H9 (cell line): ENCODE data around the gene POU2F2. TPM values are rescaled to one million over a fixed set of nuclear protein-coding genes. Genes with fewer than 3 reads are reported as not detected.

Source experiments
- DNase-seq: peaks from one replicate; pipeline ENCODE4 v3.0.0-alpha.2; 2017
- H2AFZ ChIP-seq: one replicate; pipeline ENCODE4 v1.6.1; 2013; ENCODE audit warnings: mild to moderate bottlenecking, low read length, control low read depth, moderate library complexity
- H2AK5ac ChIP-seq: 2 replicates; pipeline ENCODE4 v1.6.1; 2013; ENCODE audit warnings: low read length, control low read depth, mixed read lengths; ENCODE audit not compliant: insufficient read length
- H2BK120ac ChIP-seq: one replicate; pipeline ENCODE4 v1.6.1; 2013; ENCODE audit warnings: low read depth, mild to moderate bottlenecking, low read length, control low read depth, inconsistent platforms; ENCODE audit not compliant: poor library complexity, severe bottlenecking
- H2BK12ac ChIP-seq: 2 replicates; pipeline ENCODE4 v1.6.1; 2013; ENCODE audit warnings: low read length, control low read depth, mixed read lengths, low read depth; ENCODE audit not compliant: insufficient read length
- H2BK15ac ChIP-seq: 2 replicates; pipeline ENCODE4 v1.6.1; 2013; ENCODE audit warnings: low read depth, low read length, control low read depth
- H2BK20ac ChIP-seq: one replicate; pipeline ENCODE4 v1.6.1; 2013; ENCODE audit warnings: low read depth, mild to moderate bottlenecking, low read length, control low read depth, inconsistent platforms; ENCODE audit not compliant: poor library complexity, severe bottlenecking
- H2BK5ac ChIP-seq: 2 replicates; pipeline ENCODE4 v1.6.1; 2013; ENCODE audit warnings: low read length, control low read depth, mixed read lengths; ENCODE audit not compliant: insufficient read length
- H3K14ac ChIP-seq: 2 replicates; pipeline ENCODE4 v1.6.1; 2013; ENCODE audit warnings: low read length, control low read depth; ENCODE audit not compliant: insufficient read depth
- H3K18ac ChIP-seq: 2 replicates; pipeline ENCODE4 v1.6.1; 2013; ENCODE audit warnings: low read depth, mild to moderate bottlenecking, mixed read lengths, low read length, control low read depth; ENCODE audit not compliant: insufficient read length
- H3K23ac ChIP-seq: 2 replicates; pipeline ENCODE4 v1.6.1; 2013; ENCODE audit warnings: low read length, control low read depth, mixed read lengths, low read depth; ENCODE audit not compliant: insufficient read length
- H3K23me2 ChIP-seq: 2 replicates; pipeline ENCODE4 v1.6.1; 2013; ENCODE audit warnings: low read depth, mild to moderate bottlenecking, mixed read lengths, low read length, control low read depth; ENCODE audit not compliant: insufficient read length, poor library complexity, severe bottlenecking
- H3K27ac ChIP-seq: 2 replicates; pipeline ENCODE4 v1.5.1; 2013; ENCODE audit warnings: low read length, control low read depth, mixed read lengths, low read depth; ENCODE audit not compliant: insufficient read length
- H3K27me3 ChIP-seq: 2 replicates; pipeline ENCODE4 v1.6.1; 2013; ENCODE audit warnings: low read length, control low read depth, inconsistent platforms; ENCODE audit not compliant: insufficient read depth
- H3K4ac ChIP-seq: 2 replicates; pipeline ENCODE4 v1.6.1; 2013; ENCODE audit warnings: low read depth, mild to moderate bottlenecking, control low read depth, inconsistent platforms, low read length, moderate library complexity
- H3K4me1 ChIP-seq: 2 replicates; pipeline ENCODE4 v1.6.1; 2013; ENCODE audit warnings: low read length, control low read depth, inconsistent platforms; ENCODE audit not compliant: insufficient read depth
- H3K4me2 ChIP-seq: 2 replicates; pipeline ENCODE4 v1.6.1; 2013; ENCODE audit warnings: low read length, control low read depth, mixed read lengths; ENCODE audit not compliant: insufficient read length, insufficient read depth
- H3K56ac ChIP-seq: 2 replicates; pipeline ENCODE4 v1.6.1; 2013; ENCODE audit warnings: low read depth, mild to moderate bottlenecking, mixed read lengths, low read length, control low read depth; ENCODE audit not compliant: insufficient read length
- H3K79me1 ChIP-seq: 2 replicates; pipeline ENCODE4 v1.6.1; 2013; ENCODE audit warnings: low read depth, mild to moderate bottlenecking, moderate library complexity, low read length, control low read depth, inconsistent platforms; ENCODE audit not compliant: insufficient read depth, poor library complexity, severe bottlenecking
- H3K79me2 ChIP-seq: 2 replicates; pipeline ENCODE4 v1.6.1; 2013; ENCODE audit warnings: low read length, control low read depth, inconsistent platforms; ENCODE audit not compliant: insufficient read depth
- H3K9ac ChIP-seq: 2 replicates; pipeline ENCODE4 v1.6.1; 2013; ENCODE audit warnings: low read length, control low read depth, mixed read lengths; ENCODE audit not compliant: insufficient read length; ENCODE audit errors: extremely low read depth
- H3K9me3 ChIP-seq: one replicate; pipeline ENCODE4 v1.6.1; 2013; ENCODE audit warnings: low read depth, low read length, inconsistent platforms; ENCODE audit not compliant: control insufficient read depth
- H3T11ph ChIP-seq: one replicate; pipeline ENCODE4 v1.6.1; 2013; ENCODE audit warnings: mild to moderate bottlenecking, low read length, control low read depth, inconsistent platforms
- H4K20me1 ChIP-seq: one replicate; pipeline ENCODE4 v1.6.1; 2013; ENCODE audit not compliant: control insufficient read depth, insufficient read length, insufficient read depth
- H4K5ac ChIP-seq: 2 replicates; pipeline ENCODE4 v1.6.1; 2013; ENCODE audit warnings: low read depth, mild to moderate bottlenecking, mixed read lengths, low read length, control low read depth; ENCODE audit not compliant: insufficient read length
- H4K8ac ChIP-seq: replicated peaks from 2 replicates; pipeline ENCODE4 v1.6.1; 2013; ENCODE audit warnings: low read length, control low read depth, mixed read lengths, low read depth; ENCODE audit not compliant: insufficient read length
- H4K91ac ChIP-seq: 2 replicates; pipeline ENCODE4 v1.6.1; 2013; ENCODE audit warnings: low read depth, mild to moderate bottlenecking, moderate library complexity, mixed read lengths, low read length, control low read depth; ENCODE audit not compliant: insufficient read length
- H3K27ac Mint-ChIP-seq, 3 experiments: 2 replicates in 2 of 3; 3 replicates in 1 of 3; pipeline ENCODE4 v1.8.0; 2020 to 2021; ENCODE audit warnings: mixed read lengths in 3 of 3, mild to moderate bottlenecking in 1 of 3, moderate library complexity in 1 of 3
- H3K27me3 Mint-ChIP-seq: 2 replicates; pipeline ENCODE4 v1.8.0; 2021; ENCODE audit warnings: low read depth, mild to moderate bottlenecking, moderate library complexity, mixed read lengths
- H3K36me3 Mint-ChIP-seq, 3 experiments: 2 replicates in 2 of 3; 3 replicates in 1 of 3; pipeline ENCODE4 v1.8.0; 2020 to 2021; ENCODE audit warnings: low read depth in 3 of 3, mixed read lengths in 3 of 3; ENCODE audit not compliant: insufficient read depth in 1 of 3
- H3K4me1 Mint-ChIP-seq, 2 experiments: 2 replicates each; pipeline ENCODE4 v1.8.0; 2020; ENCODE audit warnings: mixed read lengths in 2 of 2
- H3K4me3 Mint-ChIP-seq, 2 experiments: 2 replicates in 1 of 2; 3 replicates in 1 of 2; pipeline ENCODE4 v1.8.0; 2020 to 2021; ENCODE audit warnings: mild to moderate bottlenecking in 2 of 2, mixed read lengths in 2 of 2, moderate library complexity in 1 of 2
- H3K9me3 Mint-ChIP-seq, 2 experiments: 2 replicates in 1 of 2; 3 replicates in 1 of 2; pipeline ENCODE4 v1.8.0; 2020; ENCODE audit warnings: mild to moderate bottlenecking in 2 of 2, mixed read lengths in 2 of 2, moderate library complexity in 1 of 2
- WGBS: extraction: QIAGEN DNeasy Blood & Tissue Kit; methylation state at CpG from one replicate; pipeline ENCODE4 v1.1.7; 2013; ENCODE audit warnings: missing lambda C conversion rate, low lambda C conversion rate, mixed read lengths; ENCODE audit not compliant: insufficient read length; ENCODE audit errors: extremely low coverage; 5-methylcytosine and 5-hydroxymethylcytosine counted together
- total RNA-seq: library from RNA; stranded (reverse); gene quantifications from 2 replicates; pipeline ENCODE4 v1.2.1, GENCODE V29; 2021
- TF ChIP-seq, protein P1 (sequence below): fragments of 200-600 bp; sonication (generic); conservative IDR thresholded peaks from 3 replicates; pipeline ENCODE4 v1.8.0; 2021; ENCODE audit warnings: antibody characterized with exemption, mild to moderate bottlenecking

Gene POU2F2
- total RNA-seq, 1 experiment from 2014 or later: 2.9 TPM

DNA sequence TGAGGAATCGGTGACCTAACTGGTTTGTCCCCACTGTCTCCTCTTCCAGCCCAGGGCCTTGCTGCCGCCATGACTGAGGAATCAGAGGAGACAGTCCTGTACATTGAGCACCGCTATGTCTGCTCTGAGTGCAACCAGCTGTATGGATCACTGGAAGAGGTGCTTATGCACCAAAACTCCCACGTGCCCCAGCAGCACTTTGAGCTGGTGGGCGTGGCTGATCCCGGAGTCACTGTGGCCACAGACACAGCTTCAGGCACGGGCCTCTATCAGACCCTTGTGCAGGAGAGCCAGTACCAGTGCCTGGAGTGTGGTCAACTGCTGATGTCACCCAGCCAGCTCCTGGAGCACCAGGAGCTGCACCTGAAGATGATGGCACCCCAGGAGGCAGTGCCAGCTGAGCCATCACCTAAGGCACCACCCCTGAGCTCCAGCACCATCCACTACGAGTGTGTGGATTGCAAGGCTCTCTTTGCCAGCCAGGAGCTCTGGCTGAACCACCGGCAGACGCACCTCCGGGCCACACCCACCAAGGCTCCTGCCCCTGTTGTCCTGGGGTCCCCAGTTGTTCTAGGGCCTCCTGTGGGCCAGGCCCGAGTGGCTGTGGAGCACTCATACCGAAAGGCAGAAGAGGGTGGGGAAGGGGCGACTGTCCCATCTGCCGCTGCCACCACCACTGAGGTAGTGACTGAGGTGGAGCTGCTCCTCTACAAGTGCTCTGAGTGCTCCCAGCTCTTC, 53.5 kb downstream of the POU2F2 start:
- no peak overlapping the region for H3K56ac ChIP-seq
- H2AFZ ChIP-seq: no peak overlapping the region
- TF ChIP-seq, protein P1, sequence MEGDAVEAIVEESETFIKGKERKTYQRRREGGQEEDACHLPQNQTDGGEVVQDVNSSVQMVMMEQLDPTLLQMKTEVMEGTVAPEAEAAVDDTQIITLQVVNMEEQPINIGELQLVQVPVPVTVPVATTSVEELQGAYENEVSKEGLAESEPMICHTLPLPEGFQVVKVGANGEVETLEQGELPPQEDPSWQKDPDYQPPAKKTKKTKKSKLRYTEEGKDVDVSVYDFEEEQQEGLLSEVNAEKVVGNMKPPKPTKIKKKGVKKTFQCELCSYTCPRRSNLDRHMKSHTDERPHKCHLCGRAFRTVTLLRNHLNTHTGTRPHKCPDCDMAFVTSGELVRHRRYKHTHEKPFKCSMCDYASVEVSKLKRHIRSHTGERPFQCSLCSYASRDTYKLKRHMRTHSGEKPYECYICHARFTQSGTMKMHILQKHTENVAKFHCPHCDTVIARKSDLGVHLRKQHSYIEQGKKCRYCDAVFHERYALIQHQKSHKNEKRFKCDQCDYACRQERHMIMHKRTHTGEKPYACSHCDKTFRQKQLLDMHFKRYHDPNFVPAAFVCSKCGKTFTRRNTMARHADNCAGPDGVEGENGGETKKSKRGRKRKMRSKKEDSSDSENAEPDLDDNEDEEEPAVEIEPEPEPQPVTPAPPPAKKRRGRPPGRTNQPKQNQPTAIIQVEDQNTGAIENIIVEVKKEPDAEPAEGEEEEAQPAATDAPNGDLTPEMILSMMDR: no peak
- no CpG with 5 or more reads among the region's 15 CpGs for WGBS
- H4K5ac ChIP-seq: no peak overlapping the region
- H3K9me3 ChIP-seq: no peaks in the 10 kb centered on the region
- Mint-ChIP-seq H3K4me3 (peak overlapping the region; percentile 96; a peak in 2 of 5 replicates), H3K27me3 (no peaks in the 10 kb centered on the region; the same call in 1 of the 2 replicates), H3K27ac (peak overlapping the region in 2 of 3 experiments; percentile 4 to 76; a peak in 2 of 7 replicates), H3K36me3 (peaks cover 37 to 49% (median 43%) of the 10 kb centered on the region in 3 experiments), H3K4me1 (peaks cover 20 to 32% of the 10 kb centered on the region in 2 experiments), H3K9me3 (no peaks in the 10 kb centered on the region)
- peaks cover 11% of the 10 kb centered on the region for H3K23me2 ChIP-seq
- H3T11ph ChIP-seq: no peak overlapping the region
- no peak overlapping the region for H4K8ac ChIP-seq
- H2BK20ac ChIP-seq: no peak overlapping the region
- no peak overlapping the region for H2BK15ac ChIP-seq
- no peak overlapping the region for H2BK12ac ChIP-seq
- H4K91ac ChIP-seq: no peak overlapping the region
- H3K18ac ChIP-seq: no peak overlapping the region
- no peak overlapping the region for H3K23ac ChIP-seq
- H4K20me1 ChIP-seq: no peaks in the 10 kb centered on the region
- peaks cover 13% of the 10 kb centered on the region for H3K79me1 ChIP-seq
- H3K27me3 ChIP-seq: no peaks in the 10 kb centered on the region
- H3K4me1 ChIP-seq: no peaks in the 10 kb centered on the region; the same call in 1 of the 2 replicates
- H3K14ac ChIP-seq: no peak overlapping the region
- H2AK5ac ChIP-seq: no peak overlapping the region
- H3K4ac ChIP-seq: no peak overlapping the region
- no peak overlapping the region for H2BK120ac ChIP-seq
- no peak overlapping the region for H2BK5ac ChIP-seq
- DNase-seq: no peak
- peaks cover 21% of the 10 kb centered on the region for H3K79me2 ChIP-seq
- no peak overlapping the region for H3K9ac ChIP-seq
- no peak overlapping the region for H3K4me2 ChIP-seq
- H3K27ac ChIP-seq: no peak overlapping the region
